GM21723 (cell line): ENCODE measurements around the gene SHPK.
"Not testable (repeated sequence)": the region's sequence is repeated elsewhere in the genome, so short reads cannot be mapped to it uniquely, and the experiment has no call there.

Experiments used
- ATAC-seq: cut with Tn5 transposase; IDR thresholded peaks from one replicate; pipeline ENCODE4 v1.9.1; 2021; ENCODE audit warnings: mild to moderate bottlenecking, moderate library complexity; ENCODE audit not compliant: unreplicated experiment

Gene SHPK

DNA sequence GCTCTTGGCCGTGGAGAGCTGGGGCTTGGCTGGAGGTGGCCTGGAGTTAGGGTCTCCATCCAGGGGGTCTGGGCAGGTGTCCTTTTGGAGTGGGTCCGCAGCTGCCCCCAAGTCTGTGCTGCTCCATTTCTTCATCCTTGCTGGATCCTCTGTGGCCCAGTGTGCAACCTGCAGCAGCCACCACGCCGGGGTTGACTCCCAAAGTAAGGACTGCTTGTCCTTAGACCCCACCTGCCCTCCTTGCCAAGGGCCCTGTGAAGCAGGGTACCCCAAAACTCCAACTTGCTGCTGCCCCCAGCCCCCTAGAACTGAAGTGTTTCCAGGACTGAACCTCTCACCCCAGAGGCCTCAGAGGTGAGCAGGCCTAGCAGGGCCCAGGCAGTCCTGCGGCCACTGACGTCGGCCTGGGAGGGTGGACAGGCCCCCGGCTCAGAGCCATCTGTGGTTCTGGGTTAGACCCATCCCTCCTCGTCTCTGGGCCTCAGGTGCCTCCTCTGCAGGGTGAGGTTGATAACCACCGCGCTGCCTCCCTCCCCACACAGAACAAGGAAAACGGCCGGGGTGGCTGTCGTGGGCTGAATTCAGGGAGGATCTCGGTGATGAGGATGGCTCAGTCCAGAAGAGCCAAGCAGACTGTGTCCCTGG, 43.7 kb downstream of the SHPK start:
- ATAC-seq, result no peak

DNA sequence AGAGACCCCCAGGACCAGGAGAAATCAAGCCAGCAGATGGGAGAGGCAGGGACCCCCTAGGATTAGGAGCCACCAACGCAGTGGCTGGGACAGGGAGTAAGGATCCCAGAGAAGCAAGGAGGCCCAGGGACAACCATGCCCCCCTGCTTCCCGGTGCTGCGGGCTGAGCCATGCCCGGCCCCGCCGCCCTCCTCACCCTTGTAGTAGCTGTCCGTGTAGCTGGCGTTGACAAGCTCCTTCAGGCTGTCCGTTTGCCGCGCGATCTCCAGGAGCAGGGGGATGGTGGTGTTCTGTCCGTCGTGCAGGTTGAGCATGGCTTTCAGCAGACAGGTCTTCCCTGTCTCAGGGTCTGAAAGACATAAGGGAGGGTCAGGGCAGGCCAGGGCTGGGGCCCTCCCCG, 45.3 kb downstream of the SHPK start:
- no peak for ATAC-seq

- no peak for ATAC-seq
Measured at GRCh38 chr17:3590231-3590630, 45.8 kb downstream of the SHPK start.

- no peak for ATAC-seq
Measured at GRCh38 chr17:3589784-3590183, 46.3 kb downstream of the SHPK start.

DNA sequence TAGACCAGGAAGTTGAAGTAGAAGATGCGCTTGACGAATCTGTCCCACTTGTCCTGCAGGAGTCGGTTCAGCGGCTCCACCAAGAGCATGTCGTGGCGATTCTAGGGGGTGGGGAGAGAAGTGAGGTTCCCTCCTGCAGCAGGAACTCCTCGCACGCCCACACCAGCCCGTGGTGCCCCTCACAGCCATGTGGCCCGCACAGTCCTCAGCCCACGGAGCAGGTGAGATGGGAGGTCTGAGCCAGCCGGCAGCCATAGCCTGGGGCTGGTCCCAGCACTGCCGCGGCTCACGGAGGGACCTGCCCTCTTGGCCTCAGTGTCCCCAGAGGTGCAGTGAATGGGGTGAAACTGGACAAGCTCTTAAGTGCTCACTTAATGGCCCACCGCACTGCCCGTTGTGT, 50.2 kb downstream of the SHPK start:
- no peak for ATAC-seq

GRCh38 chr17:3583456-3583855, 52.6 kb downstream of the SHPK start:
- ATAC-seq, result no peak

DNA sequence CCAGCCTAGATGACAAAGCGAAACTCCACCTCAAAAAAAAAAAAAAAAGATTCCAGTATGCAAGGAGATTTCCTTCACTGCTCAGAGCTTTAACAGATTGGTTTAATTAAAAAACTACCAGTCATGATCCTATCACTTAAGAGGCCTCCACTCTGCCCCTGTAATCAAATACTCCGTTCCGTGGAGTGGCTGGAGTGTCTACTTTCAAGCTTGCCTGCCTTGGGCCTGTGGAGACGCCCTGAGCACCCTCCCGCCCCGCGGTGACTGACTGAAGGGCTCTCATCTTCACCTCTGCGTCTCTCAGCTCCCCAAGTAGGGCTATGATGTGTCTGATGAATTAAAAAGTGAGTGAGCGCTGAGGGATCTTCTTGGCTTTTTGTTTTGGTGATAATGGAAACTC, 53.1 kb downstream of the SHPK start:
- ATAC-seq, result no peak

GRCh38 chr17:3578667-3579066, 57.4 kb downstream of the SHPK start:
- ATAC-seq, result not testable (repeated sequence)

DNA sequence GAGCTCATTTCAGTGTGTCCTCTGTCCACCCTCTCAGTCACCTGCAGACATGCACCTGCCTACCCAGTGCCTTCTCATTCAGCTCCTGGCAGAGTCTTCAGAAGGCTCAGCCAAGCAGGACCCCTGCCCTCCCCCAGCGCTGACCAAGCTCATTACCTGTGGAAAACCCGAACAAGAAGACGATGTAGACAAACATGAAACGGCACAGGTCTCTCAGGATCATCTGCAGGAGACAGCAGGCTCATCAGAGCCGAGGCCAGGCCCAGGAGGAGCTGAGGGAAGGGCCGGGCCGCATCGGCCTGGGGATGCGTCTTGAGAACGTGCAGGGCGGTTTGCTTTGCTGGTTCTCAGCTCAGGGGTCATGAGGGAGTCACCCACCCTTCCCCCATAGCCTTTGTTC, 59.1 kb downstream of the SHPK start:
- ATAC-seq, result no peak

DNA sequence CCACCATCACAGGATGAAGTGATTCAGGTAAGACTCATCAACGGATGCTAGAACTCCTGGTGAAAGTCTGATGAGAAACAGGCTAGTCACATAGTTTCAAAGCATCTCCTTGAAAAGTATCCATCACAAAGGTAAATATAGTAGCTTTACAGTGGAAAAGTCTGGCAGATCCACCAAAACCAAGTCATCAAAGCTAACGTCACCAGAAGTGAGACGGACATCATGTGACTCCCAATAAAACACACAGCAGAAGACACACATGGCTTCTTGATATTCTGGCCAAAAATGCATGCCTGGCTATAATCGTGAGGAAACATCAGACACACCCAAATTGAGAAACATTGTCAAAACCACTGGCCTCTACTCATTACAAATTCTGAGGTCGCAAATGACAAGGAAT, 60.5 kb downstream of the SHPK start:
- ATAC-seq, result no peak

- ATAC-seq, result no peak
Measured at GRCh38 chr17:3574231-3574630, 61.8 kb downstream of the SHPK start.

DNA sequence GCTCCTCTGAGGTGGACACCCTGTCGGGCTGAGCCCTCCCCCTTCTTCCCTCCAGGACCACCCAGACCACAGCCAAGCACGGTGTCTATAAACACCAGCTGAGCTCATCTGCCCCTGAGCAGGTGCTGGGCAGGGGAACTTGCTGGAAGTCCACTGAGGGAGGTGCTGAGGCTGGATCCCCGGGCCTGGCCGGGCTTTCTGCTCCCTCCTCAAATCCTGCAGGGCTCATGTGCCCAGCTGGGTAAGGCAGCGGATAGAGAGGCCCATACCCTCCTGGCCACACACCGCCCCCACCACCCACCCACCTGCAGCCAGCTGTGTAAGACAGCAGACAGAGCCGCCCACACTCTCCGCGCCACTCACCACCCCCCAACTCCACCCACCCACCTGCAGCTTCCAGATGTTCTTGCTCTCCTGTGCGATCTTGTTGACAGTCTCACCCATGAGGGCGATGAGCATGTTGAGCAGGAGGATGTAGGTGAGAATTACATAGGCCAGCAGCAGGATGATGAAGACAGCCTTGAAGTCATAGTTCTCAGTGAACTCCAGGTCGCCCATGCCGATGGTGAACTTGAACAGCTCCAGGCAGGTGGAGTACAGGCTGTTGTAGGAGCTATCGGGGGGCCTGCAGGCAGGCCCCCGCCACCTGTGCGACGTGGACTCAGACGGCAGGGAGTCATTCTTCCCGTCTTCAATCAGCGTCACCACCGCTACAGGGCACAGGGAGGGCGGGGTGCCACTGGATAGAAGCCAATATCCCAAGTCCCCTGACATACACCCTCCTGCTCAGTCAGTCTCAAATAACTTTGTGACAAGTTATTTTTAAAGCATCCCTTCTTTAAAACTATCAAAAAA, 62.6 kb downstream of the SHPK start:
- ATAC-seq, result no peak

GRCh38 chr17:3572231-3572630, 63.8 kb downstream of the SHPK start:
- no peak for ATAC-seq

DNA sequence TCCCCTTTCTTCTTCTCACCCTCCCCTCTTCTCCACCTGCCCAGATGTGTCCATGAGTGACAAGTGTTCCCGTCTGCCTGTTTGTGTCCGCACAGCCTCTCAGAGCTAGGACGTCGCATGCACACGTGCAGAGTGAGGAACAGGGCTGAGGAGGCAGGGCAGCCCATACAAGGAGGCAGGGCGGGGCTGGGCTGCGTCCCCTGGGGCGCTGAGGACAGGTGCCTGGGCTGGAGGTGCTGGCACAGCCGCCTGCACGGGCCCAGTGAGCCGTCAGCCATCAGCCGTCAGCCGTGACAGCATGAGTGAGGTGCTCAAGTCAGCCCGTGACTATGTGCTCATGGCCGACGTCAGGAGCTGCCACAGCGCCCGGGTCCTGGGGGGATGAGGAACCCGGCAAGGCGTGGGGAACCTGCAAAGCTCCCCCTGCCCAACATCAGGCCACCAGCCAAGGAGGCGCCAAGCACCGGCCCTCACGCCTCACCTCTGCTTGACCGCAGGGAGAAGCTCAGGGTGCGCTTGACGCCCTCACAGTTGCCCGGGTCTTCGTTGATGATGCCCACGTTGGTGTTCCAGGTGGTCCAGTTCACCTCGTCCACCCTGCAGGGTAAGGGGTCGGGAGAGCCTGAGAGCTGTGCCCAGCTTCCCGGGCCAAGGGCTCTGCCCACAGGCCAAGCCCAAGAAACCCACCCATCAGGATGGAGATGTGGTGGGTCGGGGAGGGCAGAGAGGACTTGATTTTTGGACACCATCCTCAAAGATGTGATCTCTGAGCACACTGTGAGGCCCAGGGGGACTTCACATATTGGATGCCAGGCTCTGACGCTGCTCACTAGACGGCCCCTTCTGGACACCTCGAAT, 64.8 kb downstream of the SHPK start:
- no peak for ATAC-seq

GRCh38 chr17:3569534-3570137, 66.4 kb downstream of the SHPK start:
- no peak for ATAC-seq

DNA sequence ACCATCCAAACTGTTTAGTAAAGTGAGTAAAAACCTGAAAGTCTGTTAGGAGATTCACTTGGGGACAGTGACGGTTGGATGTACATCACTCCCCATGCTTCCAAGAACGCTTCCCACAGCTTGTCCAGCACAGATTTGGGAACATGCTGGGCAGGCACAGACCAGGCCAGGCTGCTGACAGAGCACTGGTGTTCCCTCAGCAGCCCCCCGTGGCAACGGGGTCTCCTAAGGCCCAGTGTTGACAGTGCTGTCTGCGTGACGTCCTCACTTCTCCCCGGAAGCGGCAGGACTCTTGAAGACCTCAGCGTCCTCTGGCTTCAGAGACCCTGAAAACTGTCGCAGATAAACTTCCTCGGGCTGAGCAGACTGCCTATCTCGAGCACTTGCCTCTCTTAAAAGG, 69.5 kb downstream of the SHPK start:
- no peak for ATAC-seq

DNA sequence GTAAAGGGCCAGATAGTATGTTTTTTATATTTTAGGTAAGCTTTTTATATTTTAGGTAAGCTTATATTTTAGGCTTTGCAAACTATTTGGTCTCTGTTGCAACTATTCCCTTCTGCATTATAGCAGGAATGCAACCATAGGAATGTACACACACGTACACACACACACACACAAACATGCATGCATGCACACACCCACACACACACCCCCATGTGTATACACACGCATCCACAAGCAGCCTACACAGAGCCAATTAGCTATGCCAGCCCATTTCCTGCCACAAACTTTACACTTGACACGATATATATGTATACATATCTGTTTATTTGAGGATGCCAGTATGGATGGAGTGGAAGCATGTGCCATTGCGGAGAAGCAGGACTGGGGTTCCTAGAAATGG, 70.9 kb downstream of the SHPK start:
- no peak for ATAC-seq

- ATAC-seq, result not testable (repeated sequence)
Measured at GRCh38 chr17:3564241-3564640, 71.8 kb downstream of the SHPK start.

DNA sequence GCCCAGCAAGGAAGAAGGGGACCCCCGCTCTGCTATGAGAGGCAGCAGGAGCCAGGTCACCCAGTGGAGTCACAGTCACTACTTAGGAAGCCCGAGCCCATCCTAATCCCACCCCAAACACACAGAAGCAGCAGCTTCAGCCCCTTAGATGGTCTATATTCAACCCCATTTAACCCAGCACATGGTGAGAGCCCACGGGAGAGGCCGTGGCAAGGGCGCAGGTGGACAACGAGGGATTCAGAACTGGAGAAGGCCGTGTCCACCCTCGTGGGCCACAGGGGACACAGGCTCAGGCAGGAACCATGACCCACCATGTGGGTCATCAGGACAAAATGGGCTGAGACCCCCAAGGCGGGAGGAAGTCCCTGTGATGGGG, 76.8 kb downstream of the SHPK start:
- no peak for ATAC-seq

- ATAC-seq, result peak; percentile 73
Measured at GRCh38 chr17:3558603-3559269, 77.3 kb downstream of the SHPK start.
